NCI-H226 (cell line): ENCODE data around the gene CUL9.
A peak's percentile ranks its signal among the peaks of the same experiment; 100 is the strongest.

Source experiments
- DNase-seq: peaks from one replicate; pipeline ENCODE4 v3.0.0-alpha.2; 2015

The CUL9 gene

DNA sequence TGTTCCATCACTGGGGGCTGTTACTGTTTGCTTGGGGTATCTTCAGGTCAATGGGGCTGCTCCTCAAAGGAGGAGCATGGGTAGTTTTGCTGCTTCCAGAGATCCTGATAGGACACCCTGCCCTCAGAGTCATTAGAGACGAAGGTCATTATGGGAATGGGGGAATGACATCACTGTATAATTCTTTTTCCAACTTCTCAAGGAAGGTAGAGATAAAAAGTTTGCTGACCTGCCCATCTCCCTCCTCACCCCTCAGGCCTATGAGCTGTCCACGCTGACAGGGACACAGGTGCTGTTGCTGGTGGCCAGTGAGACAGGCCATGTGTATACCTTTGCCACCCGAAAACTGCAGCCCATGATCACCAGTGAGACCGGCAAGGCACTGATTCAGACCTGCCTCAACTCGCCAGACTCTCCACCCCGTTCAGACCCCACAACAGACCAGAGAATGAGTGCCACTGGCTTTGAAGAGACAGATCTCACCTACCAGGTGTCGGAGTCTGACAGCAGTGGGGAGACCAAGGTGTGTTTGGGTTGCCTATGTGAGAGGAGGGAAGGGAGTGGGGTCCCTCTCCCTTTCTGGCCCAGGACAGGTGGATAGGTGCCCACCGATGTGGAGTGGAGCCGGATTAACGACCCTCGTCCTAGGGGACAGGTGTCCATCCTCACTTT is 8.3 kb upstream of the CUL9 start:
- no peak for DNase-seq

DNA sequence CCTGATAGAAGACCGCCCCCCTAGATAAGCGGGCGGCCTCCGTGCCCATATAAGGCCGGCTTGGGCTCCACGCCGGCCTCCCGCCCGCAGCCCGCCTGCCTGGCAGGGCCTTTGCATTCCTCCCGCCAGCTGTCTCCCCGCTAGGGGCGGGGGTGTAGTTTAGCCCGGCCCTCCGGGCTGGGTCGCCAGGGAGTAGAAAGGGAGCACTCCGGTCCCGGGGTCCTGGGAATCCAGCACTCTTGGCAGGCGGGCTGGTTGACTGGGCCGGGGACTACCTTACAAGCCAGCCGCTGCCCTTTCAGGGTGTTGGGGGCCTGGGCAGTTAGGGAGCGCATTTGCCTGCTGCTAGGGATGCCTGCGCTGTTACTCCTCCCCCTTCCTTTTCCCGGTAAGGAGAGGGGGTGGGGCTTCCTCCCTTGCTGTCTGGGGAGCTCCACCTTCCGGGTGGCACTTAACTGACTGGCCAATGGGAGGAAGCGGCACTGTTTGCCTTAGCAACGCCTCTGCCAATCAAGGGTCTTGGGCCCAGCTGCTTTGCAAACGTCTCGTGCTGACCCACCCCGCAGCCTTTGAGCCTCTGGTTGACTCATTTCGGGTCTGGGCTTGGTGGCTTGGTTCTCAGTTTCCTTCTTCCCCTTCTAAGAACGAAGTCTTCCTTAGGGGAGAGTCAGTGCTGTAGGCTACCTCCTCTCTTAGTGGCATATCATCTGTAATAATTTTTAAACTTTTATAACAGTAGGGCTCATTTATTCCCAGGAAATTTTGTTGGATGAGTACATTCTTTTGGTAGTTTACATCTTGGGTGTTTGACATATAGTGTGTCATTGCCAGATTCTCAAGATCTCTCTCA is 7.5 kb upstream of the CUL9 start:
- DNase-seq, result peak; percentile 99

DNA sequence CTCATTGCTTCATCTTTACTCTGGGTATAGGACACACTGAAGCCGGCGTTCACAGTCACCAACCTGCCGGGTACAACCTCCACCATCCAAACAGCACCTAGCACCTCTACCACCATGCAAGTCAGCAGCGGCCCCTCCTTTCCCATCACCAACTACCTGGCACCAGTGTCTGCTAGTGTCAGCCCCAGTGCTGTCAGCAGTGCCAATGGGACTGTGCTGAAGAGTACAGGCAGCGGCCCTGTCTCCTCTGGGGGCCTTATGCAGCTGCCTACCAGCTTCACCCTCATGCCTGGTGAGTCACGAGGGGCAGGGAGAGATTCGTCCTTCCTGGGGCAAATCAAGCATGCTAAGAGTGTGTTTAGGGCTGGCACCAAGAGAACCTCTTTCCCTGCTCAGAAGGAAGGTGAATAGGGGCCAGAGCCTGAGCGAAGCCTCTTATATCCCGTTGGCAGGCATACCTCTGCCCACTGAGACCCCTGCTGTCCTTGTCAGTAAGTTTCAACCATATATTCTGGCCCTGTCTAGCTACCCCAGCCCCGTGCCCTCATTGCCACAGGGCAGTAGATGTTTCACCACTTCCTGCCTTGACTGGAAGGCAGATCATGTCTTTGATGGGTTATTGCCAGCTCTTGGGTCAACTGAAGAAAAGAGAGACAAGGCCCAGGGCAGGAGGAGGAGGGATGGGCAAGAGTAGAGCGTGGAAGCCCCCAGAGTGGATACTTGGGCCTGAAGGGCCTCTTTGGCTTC is 6.1 kb upstream of the CUL9 start:
- no peak for DNase-seq

DNA sequence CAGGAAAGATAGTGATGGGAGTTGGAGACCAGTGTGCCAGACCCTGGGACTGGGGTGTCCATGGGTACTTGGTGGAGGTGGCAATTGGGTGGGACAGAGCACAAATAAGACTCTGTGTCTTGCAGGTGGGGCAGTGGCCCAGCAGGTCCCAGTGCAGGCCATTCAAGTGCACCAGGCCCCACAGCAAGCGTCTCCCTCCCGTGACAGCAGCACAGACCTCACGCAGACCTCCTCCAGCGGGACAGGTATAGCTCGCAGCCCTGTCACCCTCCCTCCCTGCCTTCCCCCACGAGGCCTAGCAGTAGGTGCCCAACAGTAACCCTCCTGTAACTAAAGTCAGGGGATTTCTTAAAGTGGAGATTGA is 5.6 kb upstream of the CUL9 start:
- no peak for DNase-seq

DNA sequence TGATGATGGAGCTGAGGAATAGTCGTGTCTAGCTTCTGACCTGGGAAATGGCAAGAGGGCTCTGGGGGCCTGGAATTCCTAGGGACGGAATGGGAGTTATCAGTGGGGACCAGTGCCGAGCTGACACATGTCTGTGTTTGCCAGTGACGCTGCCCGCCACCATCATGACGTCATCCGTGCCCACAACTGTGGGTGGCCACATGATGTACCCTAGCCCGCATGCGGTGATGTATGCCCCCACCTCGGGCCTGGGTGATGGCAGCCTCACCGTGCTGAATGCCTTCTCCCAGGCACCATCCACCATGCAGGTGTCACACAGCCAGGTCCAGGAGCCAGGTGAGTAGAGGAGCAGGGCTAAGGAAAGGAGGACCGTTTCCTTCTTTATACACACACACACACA is 3.8 kb upstream of the CUL9 start:
- no peak for DNase-seq

DNA sequence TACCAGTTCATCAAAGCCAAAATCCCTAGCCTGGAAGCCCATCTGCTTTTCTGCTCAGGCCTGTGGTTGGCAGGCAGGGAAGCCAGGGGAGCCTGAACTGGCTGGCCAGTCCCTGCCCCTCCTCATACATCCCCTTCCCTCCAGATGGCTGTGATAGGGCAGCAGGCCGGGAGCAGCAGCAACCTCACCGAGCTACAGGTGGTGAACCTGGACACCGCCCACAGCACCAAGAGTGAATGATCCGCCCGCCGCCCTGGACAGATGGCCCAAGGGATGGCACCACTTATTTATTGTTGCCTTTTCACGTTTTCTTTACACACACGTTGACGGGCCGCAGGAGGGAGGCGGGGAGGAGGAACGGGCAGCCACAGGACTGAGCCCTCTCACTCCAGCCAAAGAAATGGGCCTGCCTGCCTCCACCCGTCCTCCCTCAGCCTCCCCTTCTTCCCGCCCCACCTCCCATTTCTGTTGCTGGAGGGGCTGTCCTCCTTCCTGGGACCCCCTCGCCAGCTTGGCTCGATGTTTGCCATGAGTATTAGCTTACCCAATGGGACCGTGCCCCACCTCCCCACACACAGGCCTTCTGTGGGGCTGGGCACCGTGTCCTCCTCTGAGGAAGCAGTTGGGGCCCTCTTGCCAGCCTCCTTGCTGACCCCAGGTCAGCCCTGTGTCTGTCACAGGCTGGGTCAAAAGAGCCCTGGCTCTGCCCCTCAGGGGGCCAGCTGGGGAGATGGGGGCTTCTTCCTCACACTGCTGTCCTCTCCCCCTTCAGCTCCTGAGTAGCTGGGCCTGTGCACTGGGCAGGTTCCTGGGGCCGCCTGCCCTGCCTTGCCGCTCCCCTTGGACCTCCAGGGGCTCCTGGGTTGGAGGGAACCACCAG is 2.8 kb upstream of the CUL9 start:
- no peak for DNase-seq

DNA sequence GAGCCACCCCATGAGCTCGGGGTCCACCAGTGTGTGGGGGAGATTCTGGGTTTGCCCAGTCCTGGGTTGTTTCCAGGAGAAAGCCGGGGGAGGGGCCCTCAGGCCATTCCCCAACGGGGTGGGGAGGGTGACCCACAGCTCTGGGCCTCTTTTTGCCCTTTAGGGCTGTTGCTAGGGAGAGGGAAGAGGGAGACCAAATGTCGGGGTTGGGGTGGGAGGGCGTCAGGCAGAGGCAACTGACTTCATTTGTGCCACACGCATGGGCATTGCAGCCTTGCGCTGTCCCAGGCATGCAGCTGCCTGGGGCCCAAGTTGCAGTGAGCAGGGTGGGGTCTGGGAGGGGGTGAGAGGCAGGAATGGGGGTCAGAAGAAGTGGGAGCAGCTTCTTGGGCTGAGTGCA is 1.9 kb upstream of the CUL9 start:
- DNase-seq, result no peak

DNA sequence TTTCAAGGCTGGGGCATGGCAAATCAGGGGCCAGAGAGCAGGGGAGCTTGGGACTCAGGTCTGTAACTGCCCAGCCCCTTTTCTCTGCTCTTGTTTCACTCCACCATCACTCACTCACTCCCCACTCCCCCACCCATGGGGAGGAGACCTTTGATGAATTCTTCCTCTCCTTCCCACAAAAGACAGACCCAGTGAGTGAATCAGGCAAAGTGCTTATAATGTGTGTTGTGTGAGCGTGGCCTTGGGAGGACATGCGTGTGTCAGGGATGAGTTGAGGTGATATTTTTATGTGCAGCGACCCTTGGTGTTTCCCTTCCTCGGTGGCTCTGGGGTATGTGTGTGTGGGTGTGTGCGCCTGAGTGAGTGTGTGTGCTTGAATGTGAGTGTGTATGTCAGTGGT is 1.0 kb upstream of the CUL9 start:
- DNase-seq, result no peak

DNA sequence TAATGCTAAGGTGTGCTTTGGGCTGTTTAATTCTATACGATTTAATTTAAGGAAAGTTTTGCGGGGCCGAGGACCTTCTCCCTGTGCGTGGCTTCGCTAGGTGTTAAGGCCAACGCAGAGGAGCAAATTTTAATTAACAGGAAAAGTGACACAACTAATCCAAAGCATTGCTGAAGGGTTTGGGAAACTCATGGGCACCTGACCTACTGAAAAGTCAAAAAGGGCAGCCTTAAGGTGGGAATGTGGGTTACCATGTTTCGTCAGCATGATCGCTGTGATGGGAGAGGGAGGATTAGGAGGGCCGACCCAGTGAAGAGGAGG is 415 bp upstream of the CUL9 start:
- DNase-seq, result no peak

DNA sequence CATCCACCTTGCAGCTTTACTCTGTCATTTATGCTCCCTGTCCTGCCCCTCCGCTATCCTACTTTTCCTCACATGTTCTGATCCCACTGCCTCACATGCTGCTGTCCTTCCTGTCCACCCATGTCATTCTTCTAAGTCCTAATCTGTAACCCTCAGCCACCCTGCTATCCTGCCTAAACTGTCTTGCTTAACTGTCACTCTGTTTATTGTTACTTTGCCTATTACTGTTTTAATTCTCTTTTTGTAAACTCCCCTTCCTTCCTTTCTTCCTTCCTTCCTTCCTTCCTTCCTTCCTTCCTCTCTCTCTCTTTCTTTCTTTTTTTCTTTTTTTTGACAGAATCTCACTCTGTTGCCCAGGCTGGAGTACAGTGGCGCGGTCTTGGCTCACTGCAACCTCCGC is 1.4 kb downstream of the CUL9 start:
- no peak for DNase-seq

DNA sequence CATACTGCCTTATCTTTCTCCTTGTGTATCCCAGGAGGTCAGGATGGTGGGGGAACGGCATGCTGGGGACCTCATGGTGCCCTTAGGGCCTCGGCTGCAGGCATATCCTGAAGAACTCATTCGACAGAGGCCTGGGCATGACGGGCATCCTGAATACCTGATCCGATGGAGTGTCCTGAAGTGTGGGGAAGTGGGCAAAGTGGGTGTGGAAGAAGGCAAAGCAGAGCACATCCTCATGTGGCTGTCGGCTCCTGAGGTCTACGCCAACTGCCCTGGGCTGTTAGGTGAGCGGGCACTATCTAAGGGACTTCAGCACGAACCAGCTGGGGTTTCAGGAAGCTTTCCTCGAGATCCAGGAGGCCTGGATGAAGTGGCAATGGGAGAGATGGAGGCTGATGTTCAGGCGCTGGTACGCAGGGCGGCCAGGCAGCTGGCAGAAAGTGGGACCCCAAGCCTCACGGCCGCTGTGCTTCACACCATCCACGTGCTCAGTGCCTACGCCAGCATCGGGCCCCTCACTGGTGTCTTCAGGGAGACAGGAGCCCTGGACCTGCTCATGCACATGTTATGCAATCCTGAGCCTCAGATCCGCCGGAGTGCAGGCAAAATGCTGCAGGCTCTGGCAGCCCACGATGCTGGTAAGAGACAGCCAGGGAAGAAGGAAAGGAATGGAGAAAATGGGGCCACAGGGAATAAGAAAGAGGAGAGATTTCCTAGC is 2.4 kb downstream of the CUL9 start:
- no peak for DNase-seq

DNA sequence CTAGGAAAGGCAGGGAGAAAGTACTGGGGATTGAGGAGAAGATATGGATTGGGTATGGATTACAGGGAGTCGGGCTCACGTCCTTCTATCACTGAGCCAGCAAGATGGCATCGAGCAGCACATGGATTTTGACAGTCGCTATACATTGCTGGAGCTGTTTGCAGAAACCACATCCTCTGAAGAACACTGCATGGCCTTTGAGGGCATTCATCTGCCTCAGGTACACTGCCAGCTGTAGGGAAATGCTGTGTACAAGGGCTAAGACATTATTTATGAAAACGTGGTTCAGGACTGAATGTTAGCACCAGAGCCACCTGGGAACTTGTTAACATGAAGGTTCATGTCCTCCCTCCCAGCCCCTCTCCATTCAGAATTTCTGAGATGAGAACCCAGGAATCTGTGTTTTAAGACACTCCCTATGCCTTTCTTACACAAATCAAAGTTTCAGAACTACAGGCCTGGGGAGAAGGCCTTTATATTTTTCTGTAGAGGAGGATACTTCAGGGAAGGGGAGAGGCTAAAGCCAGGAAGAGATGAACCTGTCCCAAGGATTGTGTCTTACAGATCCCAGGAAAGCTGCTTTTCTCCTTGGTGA is 3.5 kb downstream of the CUL9 start:
- DNase-seq, result no peak

DNA sequence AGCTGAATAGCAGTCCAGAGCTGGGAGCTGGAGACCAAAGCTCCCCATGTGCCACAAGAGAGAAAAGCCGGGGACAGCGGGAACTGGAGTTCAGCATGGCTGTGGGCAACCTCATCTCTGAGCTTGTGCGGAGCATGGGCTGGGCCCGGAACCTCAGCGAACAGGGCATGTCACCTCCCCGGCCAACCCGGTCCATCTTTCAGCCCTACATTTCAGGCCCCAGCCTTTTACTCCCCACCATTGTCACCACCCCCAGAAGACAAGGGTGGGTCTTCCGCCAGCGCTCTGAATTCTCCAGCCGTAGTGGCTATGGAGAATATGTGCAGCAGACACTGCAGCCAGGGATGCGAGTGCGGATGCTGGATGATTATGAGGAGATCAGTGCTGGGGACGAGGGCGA is 4.0 kb downstream of the CUL9 start:
- no peak for DNase-seq

DNA sequence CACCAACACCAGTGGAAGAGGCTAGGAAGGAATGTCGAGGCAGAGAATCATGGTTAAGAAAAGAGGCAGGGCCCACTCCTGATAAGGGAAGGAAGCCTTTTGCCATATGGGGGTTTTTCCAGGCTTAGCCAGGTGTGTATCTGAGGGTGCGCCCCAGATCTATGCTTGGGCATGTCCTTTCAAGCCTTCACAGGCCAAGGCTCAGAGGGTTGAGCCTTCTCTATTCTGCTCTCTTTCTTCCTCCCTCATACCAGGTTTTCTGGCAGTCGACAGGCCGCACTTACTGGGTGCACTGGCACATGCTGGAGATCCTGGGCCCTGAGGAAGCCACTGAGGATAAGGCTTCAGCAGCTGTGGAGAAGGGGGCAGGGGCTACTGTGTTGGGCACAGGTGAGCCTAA is 4.7 kb downstream of the CUL9 start:
- no peak for DNase-seq

DNA sequence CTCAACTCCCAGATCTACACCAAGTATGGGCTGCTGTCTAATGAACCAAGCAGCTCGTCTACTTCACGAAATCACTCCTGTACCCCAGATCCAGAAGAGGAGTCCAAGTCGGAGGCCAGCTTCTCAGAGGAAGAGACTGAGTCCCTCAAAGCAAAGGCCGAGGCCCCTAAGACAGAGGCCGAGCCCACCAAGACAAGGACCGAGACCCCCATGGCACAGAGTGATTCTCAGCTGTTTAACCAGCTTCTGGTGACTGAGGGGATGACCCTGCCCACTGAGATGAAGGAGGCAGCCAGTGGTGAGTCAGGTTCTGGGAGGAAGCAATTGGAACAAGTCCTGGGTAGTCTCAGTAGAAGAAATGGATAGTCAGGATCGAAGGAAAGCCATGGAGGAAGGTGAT is 5.8 kb downstream of the CUL9 start:
- no peak for DNase-seq

DNA sequence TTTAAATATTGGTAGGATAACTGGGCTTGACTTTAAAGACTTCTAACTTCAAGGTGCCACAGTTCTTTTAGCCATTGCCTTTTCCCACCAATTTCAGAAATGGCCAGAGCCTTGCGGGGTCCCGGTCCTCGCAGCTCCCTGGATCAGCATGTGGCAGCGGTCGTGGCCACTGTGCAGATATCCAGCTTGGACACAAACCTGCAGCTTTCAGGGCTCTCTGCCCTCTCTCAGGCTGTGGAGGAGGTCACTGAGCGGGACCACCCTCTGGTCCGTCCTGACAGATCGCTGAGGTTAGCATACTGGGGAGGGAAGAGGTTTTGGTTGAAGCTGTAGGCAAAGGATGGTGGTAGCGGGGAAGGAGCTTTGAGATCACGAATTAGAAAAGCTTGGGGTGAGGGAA is 6.4 kb downstream of the CUL9 start:
- DNase-seq, result no peak

DNA sequence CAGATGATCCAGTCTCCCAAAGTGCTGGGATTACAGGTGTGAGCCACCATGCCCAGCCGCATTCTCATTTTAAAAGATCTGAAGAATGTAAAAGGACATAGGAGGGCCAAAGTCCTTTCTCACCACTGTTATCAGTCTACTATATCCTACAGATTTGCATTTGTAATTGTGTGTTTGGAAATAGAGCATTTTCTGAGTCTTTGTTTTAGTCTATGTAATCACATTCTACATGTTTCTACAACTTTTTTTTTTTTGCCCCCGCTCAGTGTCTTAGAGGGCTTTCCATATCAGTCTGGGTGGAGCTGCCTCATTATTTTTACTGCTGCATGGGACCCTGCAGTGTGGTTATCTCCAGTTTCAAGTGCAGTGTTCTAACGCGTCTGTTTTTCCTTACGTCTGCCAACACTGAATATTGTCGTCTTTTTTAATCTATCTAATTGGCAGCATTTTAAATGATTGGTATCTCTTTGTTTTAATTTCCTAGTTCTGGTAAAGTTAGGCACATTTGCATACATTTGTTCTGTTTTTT is 7.8 kb downstream of the CUL9 start:
- no peak for DNase-seq

DNA sequence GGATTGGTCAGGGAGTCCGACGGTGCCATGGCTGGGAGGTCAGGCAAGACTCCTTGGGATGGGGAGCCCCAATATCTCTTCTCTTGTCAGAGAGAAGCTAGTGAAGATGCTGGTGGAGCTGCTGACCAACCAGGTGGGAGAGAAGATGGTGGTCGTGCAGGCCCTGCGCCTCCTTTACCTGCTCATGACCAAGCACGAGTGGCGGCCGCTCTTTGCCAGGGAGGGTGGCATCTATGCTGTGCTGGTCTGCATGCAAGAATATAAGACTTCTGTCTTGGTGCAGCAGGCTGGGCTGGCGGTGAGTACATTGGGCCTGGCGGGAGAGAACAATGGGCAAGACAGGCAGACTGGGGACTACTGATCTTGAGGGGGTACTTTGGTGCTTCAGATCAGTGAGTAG is 10.9 kb downstream of the CUL9 start:
- no peak for DNase-seq

DNA sequence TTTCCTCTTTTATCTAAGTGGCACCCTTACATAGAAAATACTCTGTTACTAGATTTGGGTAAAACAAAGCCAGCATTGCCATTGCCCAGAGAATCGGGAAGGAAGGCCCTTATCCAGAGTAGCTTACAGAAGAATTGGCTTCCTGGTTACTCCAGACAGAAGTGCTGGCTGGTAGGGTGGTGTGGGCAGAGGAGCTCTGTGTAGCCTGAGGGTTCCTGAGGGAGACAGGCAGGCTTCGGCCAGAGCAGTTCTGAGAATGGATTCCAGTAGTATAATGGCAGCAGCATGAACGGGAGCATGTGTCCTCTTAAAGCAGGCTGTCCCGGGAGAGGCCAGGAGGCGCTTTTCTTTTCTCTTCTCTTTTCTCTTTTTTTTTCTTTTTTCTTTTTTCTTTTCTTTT is 11.9 kb downstream of the CUL9 start:
- no peak for DNase-seq

DNA sequence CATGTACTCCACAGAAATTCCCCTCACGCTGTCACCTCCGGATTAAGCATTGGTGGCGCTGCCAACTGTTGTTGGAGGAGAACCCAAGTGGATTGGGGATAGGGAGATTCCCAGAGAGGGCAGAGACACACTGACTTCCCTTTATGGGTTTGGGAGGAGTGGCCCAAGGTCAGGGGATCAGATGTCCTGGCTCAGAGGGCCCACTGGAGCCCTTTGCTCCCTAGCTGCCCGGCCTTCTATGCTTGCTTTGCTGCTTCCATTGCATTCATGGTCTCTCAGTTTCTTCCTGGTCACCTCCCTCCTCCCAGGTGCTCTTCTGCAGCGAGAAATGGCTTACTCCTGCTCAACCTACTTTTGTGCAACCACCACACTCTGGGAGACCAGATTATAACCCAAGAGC is 14.3 kb downstream of the CUL9 start:
- no peak for DNase-seq

DNA sequence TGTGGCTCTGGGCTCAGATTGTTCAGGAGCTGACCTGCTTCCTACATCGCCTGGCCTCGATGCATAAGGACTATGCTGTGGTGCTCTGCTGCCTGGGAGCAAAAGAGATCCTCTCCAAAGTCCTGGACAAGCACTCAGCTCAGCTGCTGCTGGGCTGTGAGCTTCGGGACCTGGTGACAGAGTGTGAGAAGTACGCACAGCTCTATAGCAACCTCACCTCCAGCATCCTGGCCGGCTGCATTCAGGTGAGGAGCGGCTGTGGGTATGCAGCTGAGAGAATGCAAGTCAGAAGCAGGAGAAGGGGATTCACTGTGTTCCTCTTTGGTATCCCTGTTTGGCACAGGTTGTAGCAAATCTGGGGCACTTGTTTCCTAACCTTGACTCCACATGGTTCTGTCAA is 17.9 kb downstream of the CUL9 start:
- DNase-seq, result no peak

DNA sequence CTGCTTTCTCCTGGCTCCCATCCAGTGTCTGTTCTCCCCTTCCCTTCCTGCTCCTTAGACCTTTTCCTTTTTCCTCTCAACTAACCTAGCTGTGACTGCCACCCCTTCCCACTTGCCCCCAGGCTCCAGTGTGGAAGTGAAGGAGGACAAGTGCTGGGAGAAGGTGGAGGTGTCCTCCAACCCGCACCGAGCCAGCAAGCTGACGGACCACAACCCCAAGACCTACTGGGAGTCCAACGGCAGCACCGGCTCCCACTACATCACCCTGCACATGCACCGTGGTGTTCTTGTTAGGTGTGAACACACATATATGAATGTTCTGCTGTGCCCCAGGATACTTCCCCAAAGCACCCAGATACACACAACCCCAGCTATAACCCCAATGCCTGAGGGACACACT is 18.5 kb downstream of the CUL9 start:
- no peak for DNase-seq
